Kidney epithelial cell (primary cell): ENCODE measurements around the gene SUN3. TPM values are rescaled to one million over a fixed set of nuclear protein-coding genes. Genes with fewer than 3 reads are reported as not detected.
A peak's percentile ranks its signal among the peaks of the same experiment; 100 is the strongest.
"Not testable (repeated sequence)": the region's sequence is repeated elsewhere in the genome, so short reads cannot be mapped to it uniquely, and the experiment has no call there.

Experiments
- DNase-seq: peaks from one replicate; pipeline ENCODE4 v3.0.0-alpha.2; 2010; ENCODE audit warnings: low read depth
- H3K27me3 ChIP-seq: 2 replicates; pipeline ENCODE4 v1.6.0; 2011; ENCODE audit warnings: low read length; ENCODE audit not compliant: control insufficient read depth, insufficient read depth
- H3K36me3 ChIP-seq: 2 replicates; pipeline ENCODE4 v1.5.1; 2011; ENCODE audit warnings: low read length; ENCODE audit not compliant: control insufficient read depth, insufficient read depth
- H3K4me3 ChIP-seq: 2 replicates; pipeline ENCODE4 v1.5.1; 2011; ENCODE audit warnings: low read depth, mild to moderate bottlenecking, control low read depth, low read length
- CTCF ChIP-seq: IDR thresholded peaks from 2 replicates; pipeline ENCODE4 v1.5.1; 2011; ENCODE audit warnings: mild to moderate bottlenecking, moderate library complexity, low read length, control low read depth, inconsistent platforms; ENCODE audit not compliant: insufficient read depth, poor library complexity, severe bottlenecking
- total RNA-seq: library from RNA; depleted of rRNA; stranded (reverse); fragments of >200 nt; gene quantifications from 2 replicates; pipeline ENCODE4 v1.2.3, GENCODE V29; 2015

The SUN3 gene
- total RNA-seq, 1 donor from 2014 or later: not detected

- Histone ChIP-seq H3K27me3 (no peaks in the 10 kb centered on the region), H3K36me3 (no peaks in the 10 kb centered on the region), H3K4me3 (no peak overlapping the region)
- TF ChIP-seq CTCF: peak; percentile 72
- no peak for DNase-seq
These were observed 83.5 kb downstream of the SUN3 start for GRCh38 chr7:47945261-47946015.

DNA sequence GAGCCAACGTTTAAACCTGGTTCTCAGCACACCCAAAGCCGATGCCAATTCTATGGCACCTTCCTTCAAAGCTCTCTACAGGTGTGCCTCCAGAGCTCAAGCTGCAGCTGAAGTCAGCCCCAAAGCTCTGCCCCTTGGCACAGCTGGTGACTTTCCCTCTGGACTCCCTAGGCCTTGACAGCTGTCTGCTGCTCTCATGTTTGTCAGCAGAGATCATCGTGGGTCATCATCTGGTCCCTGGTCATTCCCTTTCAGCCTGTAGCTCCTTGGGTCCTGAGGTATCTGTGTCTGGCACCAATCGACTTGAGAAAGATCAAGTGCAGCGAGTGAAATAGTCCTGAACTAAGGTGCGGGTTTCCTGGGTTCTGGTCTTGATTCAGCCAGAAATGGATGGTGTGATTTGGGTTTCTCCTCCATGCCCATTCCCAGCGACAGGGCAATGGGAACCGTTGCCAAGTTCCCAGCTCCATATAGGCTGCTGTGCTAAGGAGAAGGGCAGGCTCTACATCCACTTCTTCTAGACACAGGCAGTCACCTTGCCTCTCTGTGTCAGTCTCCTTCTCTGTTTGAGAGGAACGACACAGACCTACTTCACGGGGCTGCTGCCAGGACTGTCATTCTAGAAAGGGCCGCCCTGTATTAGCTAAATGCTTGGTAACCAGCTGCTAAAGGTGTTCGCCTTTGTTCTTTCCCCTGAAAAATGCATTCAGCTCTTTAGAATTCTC, 84.2 kb downstream of the SUN3 start:
- no peak overlapping the region for H3K4me3 ChIP-seq
- TF ChIP-seq CTCF: no peak

DNA sequence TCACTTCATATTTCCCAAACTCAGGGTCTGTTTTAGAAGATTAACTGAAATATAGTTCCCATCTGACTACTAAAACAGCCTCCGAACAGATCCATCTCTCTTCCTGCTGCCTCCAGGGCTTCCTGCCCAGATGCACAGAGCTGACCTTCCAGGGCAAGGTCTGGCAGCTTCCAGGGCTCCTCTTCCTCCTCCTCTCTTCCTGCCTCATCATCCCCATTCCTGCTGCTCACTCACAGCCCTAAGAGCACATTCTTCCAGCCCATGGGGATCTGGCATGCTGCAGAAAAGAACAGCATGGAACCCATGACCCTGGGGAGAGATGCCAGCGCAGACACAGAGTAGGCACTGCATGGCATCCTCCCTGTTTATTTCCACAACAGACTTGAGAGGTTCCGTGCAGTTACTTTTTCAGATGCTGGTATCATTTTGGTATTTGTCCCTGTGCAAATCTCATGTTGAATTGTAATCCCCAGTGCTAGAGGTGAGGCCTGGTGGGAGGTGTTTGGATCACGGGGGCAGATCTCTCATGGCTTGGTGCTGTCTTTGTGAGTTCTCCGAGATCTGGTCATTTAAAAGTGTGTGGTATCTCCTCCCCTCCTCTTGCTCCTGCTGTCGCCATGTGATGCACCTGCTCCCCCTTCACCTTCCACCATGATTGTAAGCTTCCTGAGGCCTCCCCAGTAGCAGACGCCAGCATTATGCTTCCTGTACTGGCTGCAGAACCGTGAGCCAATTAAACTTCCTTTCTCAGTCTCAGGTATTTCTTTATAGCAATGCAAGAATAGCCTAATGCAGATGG, 85.0 kb downstream of the SUN3 start:
- Histone ChIP-seq H3K36me3 (no peaks in the 10 kb centered on the region), H3K4me3 (no peak overlapping the region), H3K27me3 (no peaks in the 10 kb centered on the region)
- no peak for TF ChIP-seq CTCF
- DNase-seq: no peak

More for the DNA sequence above, 84.2 kb downstream of the SUN3 start:
- no peaks in the 10 kb centered on the region for H3K36me3 ChIP-seq
- H3K27me3 ChIP-seq: no peaks in the 10 kb centered on the region
- DNase-seq: no peak

DNA sequence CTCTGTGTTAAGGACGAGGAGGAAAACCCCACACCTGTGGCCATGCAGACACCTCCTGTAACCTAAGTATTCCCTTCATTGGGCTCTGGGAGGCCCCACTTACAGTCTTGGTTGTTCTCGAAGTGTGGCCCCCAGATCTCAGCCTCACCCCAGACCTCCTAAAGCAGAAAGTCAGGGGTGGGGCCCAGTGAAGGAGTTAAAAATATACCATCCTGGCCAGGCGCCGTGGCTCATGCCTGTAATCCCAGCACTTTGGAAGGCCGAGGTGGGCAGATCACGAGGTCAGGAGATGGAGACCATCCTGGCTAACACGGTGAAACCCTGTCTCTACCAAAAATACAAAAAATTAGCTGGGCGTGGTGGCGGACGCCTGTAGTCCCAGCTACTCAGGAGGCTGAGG, 86.3 kb downstream of the SUN3 start:
- H3K36me3 ChIP-seq, H3K27me3 ChIP-seq, H3K4me3 ChIP-seq: not testable (repeated sequence)

DNA sequence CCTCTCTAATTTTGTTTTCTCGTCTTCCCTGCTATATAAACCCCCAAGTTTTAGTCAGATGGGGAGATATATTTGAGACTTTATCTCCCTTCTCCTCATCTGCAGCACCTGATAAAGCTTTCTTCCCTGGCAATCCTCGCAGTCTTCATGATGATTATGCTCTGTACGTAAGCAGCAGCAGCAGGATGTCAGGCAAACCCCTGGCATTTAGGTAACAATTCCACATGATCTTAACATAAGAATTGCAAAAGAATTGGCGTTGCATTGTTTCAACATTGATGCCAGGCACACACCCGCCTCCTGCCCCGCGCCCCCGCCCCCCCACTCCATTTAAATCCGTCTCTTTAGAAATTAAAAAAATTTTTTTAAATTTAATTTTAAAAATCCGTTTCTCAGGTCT, 86.8 kb downstream of the SUN3 start:
- no peak for DNase-seq
- no peak overlapping the region for H3K4me3 ChIP-seq
- no peaks in the 10 kb centered on the region for H3K36me3 ChIP-seq
- no peak for TF ChIP-seq CTCF
- no peaks in the 10 kb centered on the region for H3K27me3 ChIP-seq

More for the DNA sequence above, 86.3 kb downstream of the SUN3 start:
- DNase-seq: not testable (repeated sequence)

DNA sequence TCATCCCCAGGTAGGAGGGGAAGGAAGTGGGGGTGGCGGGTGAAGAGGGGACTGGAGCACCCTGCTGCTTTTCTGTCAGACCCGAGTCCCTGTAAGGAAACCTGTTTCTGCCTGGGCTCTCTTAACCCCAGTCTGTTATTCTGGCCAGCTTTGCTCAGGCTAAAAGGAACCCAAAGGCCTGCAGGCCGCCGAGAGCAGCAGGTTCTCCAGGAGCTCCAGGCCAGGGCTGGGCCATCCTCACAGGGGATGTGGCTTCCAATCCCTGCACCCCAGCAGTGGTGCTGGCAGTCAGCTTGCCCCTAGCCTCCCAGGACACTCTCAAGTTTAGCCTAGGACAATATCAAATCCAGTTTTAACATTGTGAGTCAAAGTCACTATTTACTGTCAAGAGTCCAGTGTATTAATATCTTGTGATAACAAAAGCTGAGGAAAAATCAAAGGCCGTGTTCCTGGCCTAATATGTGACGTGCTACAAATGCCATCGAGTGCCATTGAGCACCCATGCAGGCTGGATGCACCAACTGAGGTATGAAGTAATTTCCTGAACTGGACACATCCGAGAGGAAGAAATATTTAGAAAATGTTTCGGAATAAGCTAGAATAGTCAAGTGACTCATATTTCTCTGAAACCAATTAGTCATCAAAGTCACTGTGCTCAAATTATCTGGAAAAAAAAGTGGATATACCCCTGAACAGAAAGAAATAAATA, 87.6 kb downstream of the SUN3 start:
- no peak for DNase-seq
- Histone ChIP-seq H3K4me3 (no peak overlapping the region), H3K27me3 (no peaks in the 10 kb centered on the region), H3K36me3 (no peaks in the 10 kb centered on the region)
- TF ChIP-seq CTCF: no peak
